Measurements from ENCODE around the gene OSGIN1.

OSGIN1 gene

GRCh38 chr16:83971165-83972130, 18.4 kb downstream of the OSGIN1 start:
- DNase-seq (ENCODE audit: low spot score) = no peak

- DNase-seq (ENCODE audit: low spot score) = no peak
Observed at GRCh38 chr16:83972256-83973008, 19.4 kb downstream of the OSGIN1 start.

- DNase-seq (ENCODE audit: low spot score) = no peak
Observed at GRCh38 chr16:83973077-83973476, 20.0 kb downstream of the OSGIN1 start.

- no peak for DNase-seq (ENCODE audit: low spot score)
Observed at GRCh38 chr16:83973581-83974385, 20.7 kb downstream of the OSGIN1 start.

GRCh38 chr16:83974475-83974874, 21.4 kb downstream of the OSGIN1 start:
- DNase-seq (ENCODE audit: low spot score) = no peak

- no peak for DNase-seq (ENCODE audit: low spot score)
Observed at GRCh38 chr16:83975590-83976260, 22.7 kb downstream of the OSGIN1 start.

- DNase-seq (ENCODE audit: low spot score) = no peak
Observed at GRCh38 chr16:83977056-83977815, 24.2 kb downstream of the OSGIN1 start.

- no peak for DNase-seq (ENCODE audit: low spot score)
Observed at GRCh38 chr16:83978401-83978904, 25.4 kb downstream of the OSGIN1 start.

- DNase-seq (ENCODE audit: low spot score) = no peak
Observed at GRCh38 chr16:83979441-83979840, 26.4 kb downstream of the OSGIN1 start.

GRCh38 chr16:83980794-83981193, 27.8 kb downstream of the OSGIN1 start:
- DNase-seq (ENCODE audit: low spot score) = no peak

- DNase-seq (ENCODE audit: low spot score) = no peak
Observed at GRCh38 chr16:83981799-83982198, 28.8 kb downstream of the OSGIN1 start.

- no peak for DNase-seq (ENCODE audit: low spot score)
Observed at GRCh38 chr16:83983491-83983890, 30.5 kb downstream of the OSGIN1 start.

- no peak for DNase-seq (ENCODE audit: low spot score)
Observed at GRCh38 chr16:83989300-83989699, 36.3 kb downstream of the OSGIN1 start.

- no peak for DNase-seq (ENCODE audit: low spot score)
Observed at GRCh38 chr16:83990492-83990891, 37.5 kb downstream of the OSGIN1 start.

- DNase-seq (ENCODE audit: low spot score) = no peak
Observed at GRCh38 chr16:83992624-83993023, 39.6 kb downstream of the OSGIN1 start.

GRCh38 chr16:83994087-83994486, 41.0 kb downstream of the OSGIN1 start:
- DNase-seq (ENCODE audit: low spot score) = no peak

GRCh38 chr16:83994703-83995102, 41.7 kb downstream of the OSGIN1 start:
- DNase-seq (ENCODE audit: low spot score) = no peak

- peak; percentile 95 for DNase-seq (ENCODE audit: low spot score)
Observed at GRCh38 chr16:83995754-83996153, 42.7 kb downstream of the OSGIN1 start.

- DNase-seq (ENCODE audit: low spot score) = peak; percentile 50
Observed at GRCh38 chr16:83996481-83997252, 43.6 kb downstream of the OSGIN1 start.

GRCh38 chr16:83998091-83998490, 45.1 kb downstream of the OSGIN1 start:
- no peak for DNase-seq (ENCODE audit: low spot score)

Measured in iPS-NIHi11 (cell line).